ENCODE results near the gene GNPTG.

Gene GNPTG

GRCh38 chr16:1309888-1310831, 41.6 kb upstream of the GNPTG start:
- under 1% methylated on average over 54 of the region's 77 CpGs for WGBS (ENCODE audit: insufficient coverage)
- Histone ChIP-seq H3K36me3 (ENCODE audit: control insufficient read depth in 4 of 4, insufficient read depth in 4 of 4, low read length in 3 of 4) (peaks cover 2 to 37% (median 23%) of the 10 kb centered on the region in 4 experiments), H3K27me3 (replicated peaks in 2 of 5; ENCODE audit: control insufficient read depth in 4 of 5, insufficient read depth in 5 of 5, low read length in 4 of 5) (no peaks in the 10 kb centered on the region), H3K9me3 (ENCODE audit: control extremely low read depth in 1 of 5, control insufficient read depth in 4 of 5, insufficient read depth in 2 of 5, low read depth in 1 of 5, low read length in 4 of 5) (no peaks in the 10 kb centered on the region), H3K4me3 (ENCODE audit: control insufficient read depth in 1 of 7, extremely low read depth in 1 of 7, insufficient read depth in 4 of 7, low read depth in 2 of 7, low read length in 6 of 7) (peak overlapping the region; percentile 73 to 98 (median 93)), H3K4me1 (ENCODE audit: control extremely low read depth in 1 of 4, control insufficient read depth in 4 of 4, insufficient read depth in 4 of 4, low read length in 3 of 4) (peaks cover 13 to 34% (median 25%) of the 10 kb centered on the region in 4 experiments), H3K27ac (ENCODE audit: insufficient read depth in 1 of 2, low read depth in 1 of 2, low read length in 2 of 2, poor library complexity in 1 of 2, severe bottlenecking in 2 of 2) (peak overlapping the region; percentile 52 to 80)
- ChIA-PET POLR2A (no interaction called here), CTCF (no interaction called here)
- peak in 2 of 3 donors; percentile 40 to 46 for DNase-seq

GRCh38 chr16:1310832-1311200, 40.9 kb upstream of the GNPTG start:
- 2% methylated on average over 9 of the region's 14 CpGs for WGBS (ENCODE audit: insufficient coverage)
- peak overlapping the region; percentile 52 to 80 for H3K27ac ChIP-seq (ENCODE audit: insufficient read depth in 1 of 2, low read depth in 1 of 2, low read length in 2 of 2, poor library complexity in 1 of 2, severe bottlenecking in 2 of 2)
- DNase-seq: no peak
- CTCF ChIA-PET: no interaction called here
- POLR2A ChIA-PET: interaction anchor here (0.6 kb wide), 1 partner anchor 26 kb away, joined by 3 read pairs; no protein-coding TSS in a partner anchor
- H3K27me3 ChIP-seq (replicated peaks in 2 of 5; ENCODE audit: control insufficient read depth in 4 of 5, insufficient read depth in 5 of 5, low read length in 4 of 5): no peaks in the 10 kb centered on the region
- peaks cover 13 to 33% (median 24%) of the 10 kb centered on the region in 4 experiments for H3K4me1 ChIP-seq (ENCODE audit: control extremely low read depth in 1 of 4, control insufficient read depth in 4 of 4, insufficient read depth in 4 of 4, low read length in 3 of 4)
- H3K4me3 ChIP-seq (ENCODE audit: control insufficient read depth in 1 of 7, extremely low read depth in 1 of 7, insufficient read depth in 4 of 7, low read depth in 2 of 7, low read length in 6 of 7): peak overlapping the region; percentile 73 to 98 (median 93)
- no peaks in the 10 kb centered on the region for H3K9me3 ChIP-seq (ENCODE audit: control extremely low read depth in 1 of 5, control insufficient read depth in 4 of 5, insufficient read depth in 2 of 5, low read depth in 1 of 5, low read length in 4 of 5)
- H3K36me3 ChIP-seq (ENCODE audit: control insufficient read depth in 4 of 4, insufficient read depth in 4 of 4, low read length in 3 of 4): peaks cover 4 to 44% (median 27%) of the 10 kb centered on the region in 4 experiments

GRCh38 chr16:1311212-1311737, 40.5 kb upstream of the GNPTG start:
- Histone ChIP-seq H3K27ac (ENCODE audit: insufficient read depth in 1 of 2, low read depth in 1 of 2, low read length in 2 of 2, poor library complexity in 1 of 2, severe bottlenecking in 2 of 2) (peak overlapping the region; percentile 46 to 80), H3K9me3 (ENCODE audit: control extremely low read depth in 1 of 5, control insufficient read depth in 4 of 5, insufficient read depth in 2 of 5, low read depth in 1 of 5, low read length in 4 of 5) (no peaks in the 10 kb centered on the region), H3K27me3 (replicated peaks in 2 of 5; ENCODE audit: control insufficient read depth in 4 of 5, insufficient read depth in 5 of 5, low read length in 4 of 5) (no peaks in the 10 kb centered on the region), H3K36me3 (ENCODE audit: control insufficient read depth in 4 of 4, insufficient read depth in 4 of 4, low read length in 3 of 4) (peaks cover 4 to 49% (median 31%) of the 10 kb centered on the region in 4 experiments), H3K4me1 (ENCODE audit: control extremely low read depth in 1 of 4, control insufficient read depth in 4 of 4, insufficient read depth in 4 of 4, low read length in 3 of 4) (peaks cover 13 to 30% (median 23%) of the 10 kb centered on the region in 4 experiments), H3K4me3 (ENCODE audit: control insufficient read depth in 1 of 7, extremely low read depth in 1 of 7, insufficient read depth in 4 of 7, low read depth in 2 of 7, low read length in 6 of 7) (peak overlapping the region; percentile 18 to 98 (median 93))
- ChIA-PET CTCF (interaction anchor here (1.1 kb wide), 1 partner anchor 18 kb away, joined by 4 read pairs; no protein-coding TSS in a partner anchor), POLR2A (interaction anchor here (0.6 kb wide), 1 partner anchor 25 kb away, joined by 3 read pairs; no protein-coding TSS in a partner anchor)
- no peak for DNase-seq
- WGBS (ENCODE audit: insufficient coverage): 32% methylated on average over 9 of the region's 13 CpGs

- Histone ChIP-seq H3K4me1 (ENCODE audit: control extremely low read depth in 1 of 4, control insufficient read depth in 4 of 4, insufficient read depth in 4 of 4, low read length in 3 of 4) (peaks cover 13 to 30% (median 23%) of the 10 kb centered on the region in 4 experiments), H3K27me3 (replicated peaks in 2 of 5; ENCODE audit: control insufficient read depth in 4 of 5, insufficient read depth in 5 of 5, low read length in 4 of 5) (no peaks in the 10 kb centered on the region), H3K27ac (ENCODE audit: insufficient read depth in 1 of 2, low read depth in 1 of 2, low read length in 2 of 2, poor library complexity in 1 of 2, severe bottlenecking in 2 of 2) (peak overlapping the region in 1 of 2 experiments; percentile 80), H3K4me3 (ENCODE audit: control insufficient read depth in 1 of 7, extremely low read depth in 1 of 7, insufficient read depth in 4 of 7, low read depth in 2 of 7, low read length in 6 of 7) (peak overlapping the region; percentile 18 to 98 (median 93)), H3K9me3 (ENCODE audit: control extremely low read depth in 1 of 5, control insufficient read depth in 4 of 5, insufficient read depth in 2 of 5, low read depth in 1 of 5, low read length in 4 of 5) (no peaks in the 10 kb centered on the region), H3K36me3 (ENCODE audit: control insufficient read depth in 4 of 4, insufficient read depth in 4 of 4, low read length in 3 of 4) (peaks cover 4 to 54% (median 37%) of the 10 kb centered on the region in 4 experiments)
- POLR2A ChIA-PET: interaction anchor here (0.7 kb wide), 1 partner anchor 31 kb away, joined by 3 read pairs; no protein-coding TSS in a partner anchor
- CTCF ChIA-PET: interaction anchor here (0.7 to 2.9 kb wide), 3 partner anchors 18 to 24 kb away, joined by 3 to 10 read pairs (median 4); no protein-coding TSS in a partner anchor
- 44% methylated on average over 21 of the region's 35 CpGs for WGBS (ENCODE audit: insufficient coverage)
- DNase-seq: no peak
These were observed 39.8 kb upstream of the GNPTG start for GRCh38 chr16:1311738-1312466.

- peaks cover 13 to 30% (median 23%) of the 10 kb centered on the region in 4 experiments for H3K4me1 ChIP-seq (ENCODE audit: control extremely low read depth in 1 of 4, control insufficient read depth in 4 of 4, insufficient read depth in 4 of 4, low read length in 3 of 4)
- no peaks in the 10 kb centered on the region for H3K9me3 ChIP-seq (ENCODE audit: control extremely low read depth in 1 of 5, control insufficient read depth in 4 of 5, insufficient read depth in 2 of 5, low read depth in 1 of 5, low read length in 4 of 5)
- no peaks in the 10 kb centered on the region for H3K27me3 ChIP-seq (replicated peaks in 2 of 5; ENCODE audit: control insufficient read depth in 4 of 5, insufficient read depth in 5 of 5, low read length in 4 of 5)
- H3K4me3 ChIP-seq (ENCODE audit: control insufficient read depth in 1 of 7, extremely low read depth in 1 of 7, insufficient read depth in 4 of 7, low read depth in 2 of 7, low read length in 6 of 7): peak overlapping the region in 4 of 7 experiments; percentile 3 to 98 (median 92)
- 81% methylated on average over 14 of the region's 16 CpGs for WGBS (ENCODE audit: insufficient coverage)
- POLR2A ChIA-PET: interaction anchor here (0.7 kb wide), 1 partner anchor 30 kb away, joined by 3 read pairs; no protein-coding TSS in a partner anchor
- CTCF ChIA-PET: interaction anchor here (1.1 to 2.9 kb wide), 2 partner anchors 17 to 23 kb away, joined by 4 to 10 read pairs; no protein-coding TSS in a partner anchor
- peaks cover 8 to 60% (median 42%) of the 10 kb centered on the region in 4 experiments for H3K36me3 ChIP-seq (ENCODE audit: control insufficient read depth in 4 of 4, insufficient read depth in 4 of 4, low read length in 3 of 4)
- peak overlapping the region in 1 of 2 experiments; percentile 80 for H3K27ac ChIP-seq (ENCODE audit: insufficient read depth in 1 of 2, low read depth in 1 of 2, low read length in 2 of 2, poor library complexity in 1 of 2, severe bottlenecking in 2 of 2)
- DNase-seq: no peak
These were observed 39.3 kb upstream of the GNPTG start for GRCh38 chr16:1312467-1312816.

GRCh38 chr16:1312903-1313302, 38.8 kb upstream of the GNPTG start:
- ChIA-PET CTCF (interaction anchor here (0.6 to 2.9 kb wide), 2 partner anchors 23 to 411 kb away, joined by 3 to 10 read pairs; no protein-coding TSS in a partner anchor), POLR2A (no interaction called here)
- Histone ChIP-seq H3K4me3 (ENCODE audit: control insufficient read depth in 1 of 7, extremely low read depth in 1 of 7, insufficient read depth in 4 of 7, low read depth in 2 of 7, low read length in 6 of 7) (no peak overlapping the region), H3K27me3 (replicated peaks in 2 of 5; ENCODE audit: control insufficient read depth in 4 of 5, insufficient read depth in 5 of 5, low read length in 4 of 5) (no peaks in the 10 kb centered on the region), H3K36me3 (ENCODE audit: control insufficient read depth in 4 of 4, insufficient read depth in 4 of 4, low read length in 3 of 4) (peaks cover 9 to 64% (median 46%) of the 10 kb centered on the region in 4 experiments), H3K9me3 (ENCODE audit: control extremely low read depth in 1 of 5, control insufficient read depth in 4 of 5, insufficient read depth in 2 of 5, low read depth in 1 of 5, low read length in 4 of 5) (no peaks in the 10 kb centered on the region), H3K4me1 (ENCODE audit: control extremely low read depth in 1 of 4, control insufficient read depth in 4 of 4, insufficient read depth in 4 of 4, low read length in 3 of 4) (peaks cover 13 to 30% (median 23%) of the 10 kb centered on the region in 4 experiments), H3K27ac (ENCODE audit: insufficient read depth in 1 of 2, low read depth in 1 of 2, low read length in 2 of 2, poor library complexity in 1 of 2, severe bottlenecking in 2 of 2) (peak overlapping the region in 1 of 2 experiments; percentile 80)
- 95% methylated on average over 13 of the region's 15 CpGs for WGBS (ENCODE audit: insufficient coverage)
- no peak for DNase-seq
